ENCODE results near the gene PLCH1.

DNA sequence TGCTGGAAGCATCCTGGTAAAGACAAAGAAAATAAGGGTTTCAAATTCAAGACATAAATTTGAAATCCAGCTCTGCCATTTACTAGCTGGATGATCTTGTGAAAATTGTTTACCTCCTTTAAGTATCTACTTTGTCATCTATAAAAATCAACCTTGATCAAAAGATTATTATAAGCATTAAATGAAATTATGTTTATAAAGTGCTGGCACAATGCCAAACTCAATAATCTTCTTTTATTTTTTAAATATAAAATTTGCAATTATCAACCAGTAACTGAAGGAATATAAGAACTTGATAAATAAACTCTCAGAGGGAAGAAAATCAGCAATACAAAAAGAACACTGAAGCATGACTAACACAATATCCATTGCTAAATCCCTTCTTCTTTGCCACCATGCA, 35.4 kb upstream of the PLCH1 start:
- TF ChIP-seq, protein P1, sequence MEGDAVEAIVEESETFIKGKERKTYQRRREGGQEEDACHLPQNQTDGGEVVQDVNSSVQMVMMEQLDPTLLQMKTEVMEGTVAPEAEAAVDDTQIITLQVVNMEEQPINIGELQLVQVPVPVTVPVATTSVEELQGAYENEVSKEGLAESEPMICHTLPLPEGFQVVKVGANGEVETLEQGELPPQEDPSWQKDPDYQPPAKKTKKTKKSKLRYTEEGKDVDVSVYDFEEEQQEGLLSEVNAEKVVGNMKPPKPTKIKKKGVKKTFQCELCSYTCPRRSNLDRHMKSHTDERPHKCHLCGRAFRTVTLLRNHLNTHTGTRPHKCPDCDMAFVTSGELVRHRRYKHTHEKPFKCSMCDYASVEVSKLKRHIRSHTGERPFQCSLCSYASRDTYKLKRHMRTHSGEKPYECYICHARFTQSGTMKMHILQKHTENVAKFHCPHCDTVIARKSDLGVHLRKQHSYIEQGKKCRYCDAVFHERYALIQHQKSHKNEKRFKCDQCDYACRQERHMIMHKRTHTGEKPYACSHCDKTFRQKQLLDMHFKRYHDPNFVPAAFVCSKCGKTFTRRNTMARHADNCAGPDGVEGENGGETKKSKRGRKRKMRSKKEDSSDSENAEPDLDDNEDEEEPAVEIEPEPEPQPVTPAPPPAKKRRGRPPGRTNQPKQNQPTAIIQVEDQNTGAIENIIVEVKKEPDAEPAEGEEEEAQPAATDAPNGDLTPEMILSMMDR (conservative IDR thresholded peaks at IDR 0.05; ENCODE audit: low read length) = no peak
- no peak for TF ChIP-seq EZH2phosphoT487 (IDR thresholded peaks at IDR 0.05; ENCODE audit: borderline replicate concordance, low read depth, low read length)

Measured in OCI-LY7 (cell line).